Gastrocnemius medialis (tissue), 4 donors: ENCODE data around the gene BICD1.

Experiments
- POLR2A ChIP-seq, 2 donors: fragments of 450-650 bp; IDR thresholded peaks; one replicate each; pipeline ENCODE4 v1.6.1; 2017; ENCODE audit warnings: antibody characterized with exemption in 2 of 2, mild to moderate bottlenecking in 2 of 2, moderate library complexity in 2 of 2
- TF ChIP-seq, protein P1 (sequence below), 5 experiments: fragments of 450-650 bp in 3 of 5; fragments of 200-600 bp in 2 of 5; sonication (generic) in 2 of 5; IDR thresholded peaks in 4 of 5; conservative IDR thresholded peaks in 1 of 5; 1 replicate in 4 of 5; 2 replicates in 1 of 5; pipeline ENCODE4 v1.5.1; 2016 to 2019; ENCODE audit warnings: antibody characterized with exemption in 5 of 5, mild to moderate bottlenecking in 3 of 5, moderate library complexity in 3 of 5

DNA sequence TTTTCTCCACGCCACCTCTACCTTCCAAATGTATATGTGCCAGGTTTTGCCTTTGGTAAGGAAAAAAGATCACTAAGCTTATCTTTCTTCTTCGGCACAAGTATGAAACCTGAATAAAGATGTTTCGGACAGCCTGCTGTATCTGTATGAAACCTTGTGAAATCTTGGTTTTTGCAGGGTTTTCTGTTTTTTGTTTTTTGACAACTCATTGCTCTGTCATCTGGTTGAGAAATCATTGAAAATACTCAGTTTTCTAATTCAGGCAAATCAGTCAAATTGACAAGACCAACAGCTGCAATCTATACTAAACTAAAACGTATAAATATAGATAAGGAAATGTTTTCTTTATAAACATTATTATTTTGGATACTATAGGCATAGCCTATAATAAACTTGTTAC, 229.6 kb downstream of the BICD1 start:
- TF ChIP-seq, protein P1, sequence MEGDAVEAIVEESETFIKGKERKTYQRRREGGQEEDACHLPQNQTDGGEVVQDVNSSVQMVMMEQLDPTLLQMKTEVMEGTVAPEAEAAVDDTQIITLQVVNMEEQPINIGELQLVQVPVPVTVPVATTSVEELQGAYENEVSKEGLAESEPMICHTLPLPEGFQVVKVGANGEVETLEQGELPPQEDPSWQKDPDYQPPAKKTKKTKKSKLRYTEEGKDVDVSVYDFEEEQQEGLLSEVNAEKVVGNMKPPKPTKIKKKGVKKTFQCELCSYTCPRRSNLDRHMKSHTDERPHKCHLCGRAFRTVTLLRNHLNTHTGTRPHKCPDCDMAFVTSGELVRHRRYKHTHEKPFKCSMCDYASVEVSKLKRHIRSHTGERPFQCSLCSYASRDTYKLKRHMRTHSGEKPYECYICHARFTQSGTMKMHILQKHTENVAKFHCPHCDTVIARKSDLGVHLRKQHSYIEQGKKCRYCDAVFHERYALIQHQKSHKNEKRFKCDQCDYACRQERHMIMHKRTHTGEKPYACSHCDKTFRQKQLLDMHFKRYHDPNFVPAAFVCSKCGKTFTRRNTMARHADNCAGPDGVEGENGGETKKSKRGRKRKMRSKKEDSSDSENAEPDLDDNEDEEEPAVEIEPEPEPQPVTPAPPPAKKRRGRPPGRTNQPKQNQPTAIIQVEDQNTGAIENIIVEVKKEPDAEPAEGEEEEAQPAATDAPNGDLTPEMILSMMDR (IDR thresholded peaks at IDR 0.05 in 4 of 5, conservative IDR thresholded peaks at IDR 0.05 in 1 of 5), result no peak
- no peak for TF ChIP-seq POLR2A (IDR thresholded peaks at IDR 0.05)
